Midbrain (tissue), 1 donor: Measurements from ENCODE around the gene PREX1.

Source experiments
- DNase-seq: peaks from one replicate; lab custom pipeline; 2025; lab: John Stamatoyannopoulos, UW

The PREX1 gene

GRCh38 chr20:48635791-48636267 lies 192.0 kb downstream of the PREX1 start:
- DNase-seq: peak; percentile 59

DNA sequence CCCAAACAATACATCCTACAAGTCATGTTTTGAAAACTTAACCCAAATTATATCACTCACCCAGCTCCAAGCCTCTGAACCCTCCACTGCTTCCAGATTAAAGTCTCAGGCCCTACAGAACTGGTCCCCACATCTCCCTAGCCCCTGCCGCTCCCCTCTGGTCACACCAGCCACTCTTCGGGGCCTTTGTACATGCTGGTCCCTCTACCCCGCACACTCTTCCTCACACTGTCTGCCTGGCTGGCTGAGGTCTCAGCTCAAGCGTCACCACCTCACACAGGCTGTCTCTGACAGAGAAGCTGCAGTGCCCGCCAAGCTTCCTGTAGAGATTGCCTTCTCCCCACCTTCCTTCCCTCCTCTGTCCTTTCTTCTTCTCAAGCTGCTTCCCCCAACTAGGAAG lies 192.4 kb downstream of the PREX1 start:
- DNase-seq: no peak

GRCh38 chr20:48634641-48635040 lies 193.2 kb downstream of the PREX1 start:
- no peak for DNase-seq

DNA sequence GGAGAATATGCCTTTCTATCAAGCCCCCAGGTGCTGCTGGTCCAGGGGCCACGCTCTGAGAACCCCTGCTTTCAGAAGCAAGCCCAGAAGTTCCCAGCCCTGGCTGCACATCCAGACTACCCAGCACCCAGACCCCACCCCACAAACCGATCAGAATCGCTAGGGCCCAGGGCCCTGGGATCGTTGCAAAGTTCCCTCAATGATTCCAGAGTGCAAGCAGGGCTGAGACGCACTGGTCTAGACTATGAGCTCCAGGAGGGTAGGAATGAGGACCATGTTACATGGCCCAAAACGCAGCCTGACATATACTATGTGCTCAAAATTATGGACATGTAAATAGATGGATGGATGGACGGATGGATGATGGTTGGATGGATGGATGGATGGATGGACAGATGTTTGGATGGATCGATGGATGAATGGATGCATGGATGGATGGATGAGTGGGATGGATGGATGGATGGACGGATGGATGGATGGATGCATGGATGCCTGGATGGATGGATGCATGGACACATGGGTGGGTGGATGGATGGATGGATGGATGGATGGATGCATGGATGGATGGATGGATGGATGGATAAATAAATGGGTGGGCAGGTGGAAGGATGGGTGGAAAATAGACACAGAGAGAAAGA lies 194.1 kb downstream of the PREX1 start:
- no peak for DNase-seq

GRCh38 chr20:48632825-48633619 lies 194.8 kb downstream of the PREX1 start:
- DNase-seq: no peak

DNA sequence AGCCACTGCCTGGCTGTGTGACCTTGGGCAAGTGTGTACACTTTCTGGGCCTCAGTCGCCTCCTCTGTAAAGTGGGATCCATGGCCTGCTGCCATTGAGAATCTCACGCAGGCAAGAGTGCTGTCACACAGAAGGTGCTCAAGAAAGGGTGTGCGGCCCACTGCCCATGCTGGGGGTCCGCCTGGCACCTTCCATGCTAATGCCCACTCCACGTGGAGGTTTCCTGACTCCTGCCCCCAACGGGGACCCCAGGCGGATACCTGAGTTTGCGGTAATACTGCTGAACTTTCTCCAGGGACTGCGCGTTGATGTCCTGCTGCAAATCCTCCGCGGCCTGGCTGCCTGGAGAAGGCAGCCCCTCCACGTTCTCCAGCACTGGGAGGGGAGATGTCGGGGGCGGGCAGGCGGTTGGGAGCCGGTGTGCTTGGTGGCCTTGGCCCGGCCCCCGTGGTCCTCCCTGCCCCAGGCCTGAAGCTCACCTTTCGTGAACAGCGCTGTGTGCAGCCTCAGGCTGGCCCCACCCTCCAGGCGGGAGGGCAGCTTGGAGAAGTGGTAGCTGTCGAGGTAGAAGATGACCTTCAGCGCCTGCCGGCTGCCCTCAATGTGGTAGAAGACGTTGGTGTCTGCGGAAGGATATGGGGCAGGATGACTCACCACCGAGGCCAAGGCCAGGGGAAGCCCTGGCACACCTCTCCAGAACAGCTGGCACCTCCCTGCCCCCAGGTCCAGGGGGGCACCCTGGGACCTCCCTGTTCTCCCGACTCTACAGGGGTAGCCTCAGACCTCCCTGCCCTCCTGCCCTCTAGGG lies 195.6 kb downstream of the PREX1 start:
- no peak for DNase-seq

- DNase-seq: no peak
Measured at GRCh38 chr20:48631114-48632016, 196.4 kb downstream of the PREX1 start.

- no peak for DNase-seq
Measured at GRCh38 chr20:48630342-48631075, 197.3 kb downstream of the PREX1 start.

DNA sequence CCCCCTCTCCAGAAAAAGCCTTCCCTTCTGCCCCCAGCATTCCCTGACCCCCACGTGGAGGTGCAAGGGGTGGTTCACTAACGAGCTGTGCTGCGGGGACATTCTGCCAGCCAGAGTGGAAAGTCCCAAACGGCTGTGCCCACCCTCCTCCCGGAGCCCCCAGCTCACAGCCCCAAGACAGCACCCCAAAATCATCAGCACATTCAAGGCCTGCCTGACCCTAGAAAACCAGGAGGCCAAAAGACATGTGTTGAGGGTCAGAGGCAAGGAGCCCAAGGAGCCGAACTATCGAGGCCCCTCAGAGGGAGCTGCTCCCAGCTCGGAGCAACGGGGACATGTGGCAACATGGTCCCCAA lies 197.9 kb downstream of the PREX1 start:
- no peak for DNase-seq

GRCh38 chr20:48629069-48629959 lies 198.5 kb downstream of the PREX1 start:
- no peak for DNase-seq

DNA sequence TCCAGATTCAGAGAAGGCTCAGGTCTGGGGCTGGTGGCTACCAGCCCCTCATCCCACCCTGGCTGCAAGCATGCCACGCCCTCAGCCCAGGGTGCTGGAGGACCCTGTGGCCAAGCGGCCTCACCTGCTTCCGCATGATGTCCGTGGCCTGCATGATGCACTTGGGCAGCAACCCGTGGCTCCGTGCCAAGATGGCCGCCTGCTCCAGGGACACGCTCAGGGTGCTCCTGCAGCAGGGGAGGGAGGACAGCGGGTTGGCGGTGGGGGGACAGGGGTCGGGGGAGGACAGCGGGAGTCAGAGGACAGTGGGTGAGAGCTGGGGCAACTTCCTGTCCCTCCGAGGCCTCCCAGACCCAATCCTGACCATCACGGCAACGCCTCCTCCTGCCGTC lies 200.1 kb downstream of the PREX1 start:
- DNase-seq: no peak

DNA sequence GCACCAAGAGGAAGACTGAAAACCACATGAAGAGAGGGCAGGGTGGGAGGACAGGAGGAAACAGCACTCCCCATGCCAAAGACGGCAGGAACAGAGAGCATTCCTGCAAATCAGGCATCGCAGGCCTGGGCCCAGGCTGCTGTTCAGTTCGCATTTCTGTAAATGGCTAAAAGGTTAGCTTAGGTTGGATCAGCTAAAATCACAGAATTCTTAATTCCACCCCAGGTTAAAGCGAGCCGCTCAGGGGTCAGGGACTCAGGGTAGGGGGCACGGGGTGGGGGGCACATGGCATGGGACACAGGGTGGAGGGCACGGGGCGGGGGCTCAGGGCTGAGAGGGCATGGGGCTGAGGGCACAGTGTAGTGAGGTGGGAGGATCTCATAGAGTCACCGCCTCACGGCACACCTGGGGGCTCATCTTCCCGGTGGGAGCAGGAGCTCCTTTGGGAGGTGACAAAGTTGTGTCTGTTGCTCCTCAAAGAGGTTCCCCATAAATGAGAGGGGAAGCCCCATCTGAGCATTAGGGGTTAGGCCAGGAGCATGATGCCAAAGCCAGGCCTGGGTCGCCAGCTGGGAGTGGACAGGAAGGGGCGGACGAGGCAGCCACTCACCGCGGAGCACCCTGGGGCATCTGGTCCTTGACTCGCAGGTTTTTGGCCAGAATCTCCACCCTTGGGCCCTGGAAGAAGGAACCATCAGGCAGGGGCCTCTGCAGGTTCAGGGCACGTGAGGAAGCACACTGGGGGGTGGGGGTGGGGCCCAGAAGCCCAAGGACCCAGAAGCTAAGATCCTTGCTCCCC lies 200.7 kb downstream of the PREX1 start:
- no peak for DNase-seq

DNA sequence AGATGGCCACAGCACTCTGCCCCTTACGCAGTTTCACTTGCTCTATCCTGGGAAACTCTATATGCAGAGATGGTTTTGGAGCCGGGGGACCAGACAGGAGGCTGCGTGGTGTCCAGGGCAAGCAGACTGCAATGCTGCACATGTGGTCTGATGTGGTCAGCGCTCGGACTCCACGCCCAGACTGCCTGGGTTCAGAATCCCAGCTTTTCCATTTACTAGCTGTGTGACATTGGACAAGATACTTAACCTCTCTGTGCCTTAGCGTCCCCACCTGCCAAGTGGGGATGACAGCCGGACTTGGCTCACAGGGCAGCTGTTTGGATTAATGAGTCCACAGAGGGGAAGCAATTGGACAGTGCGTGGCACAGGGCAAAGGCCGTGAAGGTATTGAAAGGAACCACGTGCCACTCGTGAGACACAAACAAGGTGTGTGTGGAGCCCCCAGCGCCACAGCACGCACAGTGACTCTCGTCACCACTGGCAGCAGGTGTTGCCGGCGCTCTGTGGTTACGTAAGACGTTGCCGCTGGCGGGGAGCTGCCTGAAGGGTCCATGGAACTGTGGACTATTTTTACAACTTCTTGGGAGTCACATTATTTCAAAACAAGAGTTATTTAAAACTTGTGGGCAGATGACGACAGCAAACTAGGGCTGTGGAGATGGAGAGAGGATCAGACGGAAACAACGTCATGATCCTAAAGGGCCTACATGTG lies 201.4 kb downstream of the PREX1 start:
- DNase-seq: no peak

DNA sequence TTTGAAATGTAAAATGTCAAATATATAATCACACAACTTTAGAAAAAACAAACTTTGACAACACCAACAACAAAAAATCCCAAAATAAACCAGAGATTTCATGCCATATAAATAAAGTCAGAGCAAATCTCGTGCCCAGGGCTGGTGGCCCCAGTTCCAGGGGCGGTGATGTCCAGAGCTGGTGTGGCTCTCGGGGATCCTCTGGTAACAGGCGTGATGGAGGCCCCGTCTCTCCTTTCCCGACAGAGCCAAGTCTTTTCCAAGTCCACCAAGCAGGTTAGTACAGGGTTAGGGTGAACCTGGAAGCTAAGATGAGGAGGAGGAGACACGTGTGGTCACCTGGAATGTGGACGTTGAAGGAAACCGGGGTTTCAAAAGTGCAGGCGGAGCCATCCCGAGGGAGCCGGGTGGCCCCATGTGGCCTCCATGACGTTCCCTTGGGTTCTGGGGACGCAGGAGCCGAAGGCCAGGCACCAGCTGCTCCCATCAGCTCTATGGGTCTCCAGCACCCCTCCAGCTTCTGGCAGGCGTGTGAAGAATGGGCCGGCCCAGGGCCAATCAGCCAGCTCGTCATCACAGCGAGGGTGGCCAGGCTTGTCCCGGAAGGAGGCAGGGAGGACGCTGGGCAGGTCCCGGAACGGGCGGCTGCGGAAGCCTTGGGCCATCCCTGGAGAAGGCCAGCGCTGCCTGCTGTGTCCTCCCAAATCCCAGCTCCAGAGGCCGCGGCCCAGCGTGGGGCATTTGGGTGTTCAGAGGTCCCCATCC lies 202.5 kb downstream of the PREX1 start:
- no peak for DNase-seq

GRCh38 chr20:48624315-48625020 lies 203.3 kb downstream of the PREX1 start:
- DNase-seq: no peak

GRCh38 chr20:48623906-48624265 lies 203.9 kb downstream of the PREX1 start:
- no peak for DNase-seq
